GM23248 (cell line): Measurements from ENCODE around the gene RAPGEF4.

ENCODE experiments used
- EZH2 ChIP-seq: fragments of 200-600 bp; sonication (generic); IDR thresholded peaks from 2 replicates; pipeline ENCODE4 v1.6.1; 2018; ENCODE audit warnings: antibody characterized with exemption, mild to moderate bottlenecking; ENCODE audit not compliant: insufficient read depth, poor library complexity, severe bottlenecking
- EZH2phosphoT487 ChIP-seq: fragments of 200-600 bp; sonication (generic); IDR thresholded peaks from 2 replicates; pipeline ENCODE4 v1.6.1; 2018; ENCODE audit warnings: antibody characterized with exemption, moderate library complexity, mild to moderate bottlenecking, low read depth; ENCODE audit not compliant: insufficient read depth

DNA sequence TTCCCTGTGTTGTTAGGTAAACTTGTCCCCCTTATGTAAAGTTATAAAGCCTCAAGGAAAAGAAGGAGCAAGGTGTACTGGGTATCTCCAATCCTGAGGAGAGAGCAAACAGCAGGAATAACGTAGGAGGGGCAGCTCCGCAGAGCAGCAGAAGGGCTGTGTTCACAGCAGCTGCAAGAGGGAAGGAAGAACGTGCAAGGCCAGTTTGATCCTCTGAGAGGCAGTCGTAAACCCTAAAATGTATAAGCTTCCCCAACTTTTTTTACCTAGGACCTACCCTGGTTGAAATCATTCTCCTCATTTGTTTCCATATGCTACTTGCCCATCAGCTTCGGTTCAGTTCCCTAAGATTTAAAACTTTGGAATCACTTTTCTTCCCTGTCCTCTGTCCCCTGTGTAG, 288.1 kb downstream of the RAPGEF4 start:
- TF ChIP-seq EZH2 (no peak), EZH2phosphoT487 (no peak)
